Fibroblast of lung (primary cell): ENCODE data around the gene TNFAIP8L1.

Experiments
- EZH2 ChIP-seq: IDR thresholded peaks from 2 replicates; pipeline ENCODE4 v1.5.1; 2012; ENCODE audit warnings: low read length, control low read depth, mild to moderate bottlenecking; ENCODE audit errors: missing control alignments
- TF ChIP-seq, protein P1 (sequence below), 2 donors: IDR thresholded peaks in 1 of 2; conservative IDR thresholded peaks in 1 of 2; 1 replicate in 1 of 2; 2 replicates in 1 of 2; pipeline ENCODE4 v1.5.1; 2011 to 2012; ENCODE audit warnings: low read length in 2 of 2, control low read depth in 1 of 2, inconsistent platforms in 1 of 2, low read depth in 1 of 2, mild to moderate bottlenecking in 1 of 2

DNA sequence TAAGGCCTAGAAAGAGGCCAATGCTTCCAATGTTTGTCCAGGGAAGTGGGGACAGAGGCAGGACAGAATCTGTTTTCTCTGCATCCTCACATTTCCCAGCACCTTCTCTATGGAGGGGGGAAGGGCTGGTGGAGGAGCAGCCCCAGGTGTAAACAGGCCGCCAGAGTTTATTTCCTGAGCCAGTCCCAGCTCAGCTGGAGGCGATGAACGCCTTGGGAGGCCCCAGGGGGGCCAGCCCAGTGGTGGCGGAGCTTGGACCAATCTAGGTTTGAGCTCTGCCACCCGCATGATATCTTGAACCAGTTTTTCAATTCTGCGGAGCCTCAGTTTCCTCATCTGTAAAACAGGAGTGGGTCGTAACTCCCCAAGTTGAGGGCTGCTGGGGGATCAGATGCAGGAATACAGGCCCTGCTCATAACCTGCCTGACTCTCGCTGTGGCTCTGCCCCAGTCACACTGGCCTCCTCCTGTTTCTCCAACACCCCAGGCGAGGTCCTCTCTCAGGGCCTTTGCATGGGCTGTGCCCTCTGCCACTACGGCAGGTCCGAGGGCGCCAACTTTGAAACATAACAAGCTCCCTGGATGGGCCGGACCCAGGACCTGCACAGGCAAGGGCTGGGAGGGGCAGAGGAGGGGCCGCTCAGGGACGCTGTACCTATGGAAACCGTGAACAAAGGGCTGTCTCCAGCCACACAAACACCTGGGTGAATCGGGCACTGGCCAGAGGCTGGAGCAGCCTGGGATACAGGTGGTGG lies 1.1 kb downstream of the TNFAIP8L1 start:
- TF ChIP-seq, protein P1, sequence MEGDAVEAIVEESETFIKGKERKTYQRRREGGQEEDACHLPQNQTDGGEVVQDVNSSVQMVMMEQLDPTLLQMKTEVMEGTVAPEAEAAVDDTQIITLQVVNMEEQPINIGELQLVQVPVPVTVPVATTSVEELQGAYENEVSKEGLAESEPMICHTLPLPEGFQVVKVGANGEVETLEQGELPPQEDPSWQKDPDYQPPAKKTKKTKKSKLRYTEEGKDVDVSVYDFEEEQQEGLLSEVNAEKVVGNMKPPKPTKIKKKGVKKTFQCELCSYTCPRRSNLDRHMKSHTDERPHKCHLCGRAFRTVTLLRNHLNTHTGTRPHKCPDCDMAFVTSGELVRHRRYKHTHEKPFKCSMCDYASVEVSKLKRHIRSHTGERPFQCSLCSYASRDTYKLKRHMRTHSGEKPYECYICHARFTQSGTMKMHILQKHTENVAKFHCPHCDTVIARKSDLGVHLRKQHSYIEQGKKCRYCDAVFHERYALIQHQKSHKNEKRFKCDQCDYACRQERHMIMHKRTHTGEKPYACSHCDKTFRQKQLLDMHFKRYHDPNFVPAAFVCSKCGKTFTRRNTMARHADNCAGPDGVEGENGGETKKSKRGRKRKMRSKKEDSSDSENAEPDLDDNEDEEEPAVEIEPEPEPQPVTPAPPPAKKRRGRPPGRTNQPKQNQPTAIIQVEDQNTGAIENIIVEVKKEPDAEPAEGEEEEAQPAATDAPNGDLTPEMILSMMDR (conservative IDR thresholded peaks at IDR 0.05 in 1 of 2, IDR thresholded peaks at IDR 0.05 in 1 of 2; ENCODE audit: low read depth in 1 of 2, low read length in 2 of 2), result no peak
- no peak for TF ChIP-seq EZH2
